Fibroblast of lung (primary cell): ENCODE results near the gene MOV10. TPM values are rescaled to one million over a fixed set of nuclear protein-coding genes. Genes with fewer than 3 reads are reported as not detected.
A peak's percentile ranks its signal among the peaks of the same experiment; 100 is the strongest.
"Not testable (repeated sequence)": the region's sequence is repeated elsewhere in the genome, so short reads cannot be mapped to it uniquely, and the experiment has no call there.

ENCODE experiments used
- DNase-seq, 2 donors: peaks; one replicate each; pipeline versions ENCODE4 v3.0.0 to v3.0.0-alpha.2; 2010; ENCODE audit warnings: low read depth in 2 of 2
- H2AFZ ChIP-seq: 2 replicates; pipeline ENCODE4 v1.5.1; 2012; ENCODE audit warnings: low read length, control low read depth, inconsistent platforms
- H3K27ac ChIP-seq: 2 replicates; pipeline ENCODE4 v1.5.1; 2011; ENCODE audit warnings: low read length, control low read depth; ENCODE audit not compliant: insufficient read depth
- H3K27me3 ChIP-seq: 2 replicates; pipeline ENCODE4 v1.5.1; 2011; ENCODE audit warnings: mild to moderate bottlenecking, low read length; ENCODE audit not compliant: control insufficient read depth, insufficient read depth
- H3K36me3 ChIP-seq: 2 replicates; pipeline ENCODE4 v1.5.1; 2011; ENCODE audit warnings: low read length; ENCODE audit not compliant: control insufficient read depth, insufficient read depth
- H3K4me1 ChIP-seq: 2 replicates; pipeline ENCODE4 v1.5.1; 2011; ENCODE audit warnings: low read length; ENCODE audit not compliant: control insufficient read depth, insufficient read depth; ENCODE audit errors: extremely low read depth
- H3K4me2 ChIP-seq: 2 replicates; pipeline ENCODE4 v1.5.1; 2011; ENCODE audit warnings: low read length, control low read depth; ENCODE audit not compliant: insufficient read depth; ENCODE audit errors: extremely low read depth
- H3K4me3 ChIP-seq, 4 experiments: fragments of 200-600 bp in 1 of 4; sonication (generic) in 1 of 4; replicated peaks in 1 of 4; 2 replicates each; pipeline ENCODE4 v1.5.1; 2011 to 2016; ENCODE audit warnings: low read length in 4 of 4, low read depth in 3 of 4, mild to moderate bottlenecking in 3 of 4, control low read depth in 2 of 4, inconsistent platforms in 1 of 4, mixed read lengths in 1 of 4; ENCODE audit not compliant: insufficient read depth in 1 of 4; ENCODE audit errors: control extremely low read depth in 1 of 4
- H3K79me2 ChIP-seq: 2 replicates; pipeline ENCODE4 v1.5.1; 2012; ENCODE audit warnings: mild to moderate bottlenecking, low read length, inconsistent platforms; ENCODE audit not compliant: control insufficient read depth, insufficient read depth
- H3K9ac ChIP-seq: 2 replicates; pipeline ENCODE4 v1.5.1; 2011; ENCODE audit warnings: mild to moderate bottlenecking, low read length, control low read depth; ENCODE audit not compliant: insufficient read depth
- H3K9me3 ChIP-seq: 2 replicates; pipeline ENCODE4 v1.5.1; 2012; ENCODE audit warnings: low read depth, low read length; ENCODE audit not compliant: control insufficient read depth, insufficient read depth
- H4K20me1 ChIP-seq: 2 replicates; pipeline ENCODE4 v1.5.1; 2011; ENCODE audit warnings: low read length; ENCODE audit not compliant: control insufficient read depth, insufficient read depth; ENCODE audit errors: extremely low read depth
- CTCF ChIP-seq, 2 donors: IDR thresholded peaks in 1 of 2; conservative IDR thresholded peaks in 1 of 2; 1 replicate in 1 of 2; 2 replicates in 1 of 2; pipeline ENCODE4 v1.5.1; 2011 to 2012; ENCODE audit warnings: low read length in 2 of 2, control low read depth in 1 of 2, inconsistent platforms in 1 of 2, low read depth in 1 of 2, mild to moderate bottlenecking in 1 of 2
- EZH2 ChIP-seq: IDR thresholded peaks from 2 replicates; pipeline ENCODE4 v1.5.1; 2012; ENCODE audit warnings: low read length, control low read depth, mild to moderate bottlenecking; ENCODE audit errors: missing control alignments
- polyA plus RNA-seq, 2 donors: library from polyadenylated mRNA; depleted of rRNA in 1 of 2; stranded (reverse) in 1 of 2; unstranded in 1 of 2; fragments of >200 nt; gene quantifications; 2 replicates each; pipeline ENCODE4 v1.2.1, GENCODE V29; 2011 to 2012; ENCODE audit warnings: missing spikeins in 1 of 2
- total RNA-seq: library from RNA; depleted of rRNA; stranded (reverse); fragments of >200 nt; gene quantifications from 2 replicates; pipeline ENCODE4 v1.2.1, GENCODE V29; 2014

The MOV10 gene
- total and polyA plus RNA-seq, 2 donors (not counting 1 experiment from before 2014, with no cell fraction given): 39.6 to 42.9 TPM

- DNase-seq: no peak
- no peak overlapping the region for H3K9ac ChIP-seq
- peak overlapping the region; percentile 40 for H3K4me2 ChIP-seq
- no peaks in the 10 kb centered on the region for H3K79me2 ChIP-seq
- no peak overlapping the region for H3K4me3 ChIP-seq
- no peak overlapping the region for H3K27ac ChIP-seq
- peaks cover 4% of the 10 kb centered on the region for H3K4me1 ChIP-seq
- no peak overlapping the region for H2AFZ ChIP-seq
- TF ChIP-seq CTCF (conservative IDR thresholded peaks at IDR 0.05 in 1 of 2, IDR thresholded peaks at IDR 0.05 in 1 of 2; ENCODE audit: low read depth in 1 of 2, low read length in 2 of 2): no peak
- TF ChIP-seq EZH2: no peak
- no peaks in the 10 kb centered on the region for H3K36me3 ChIP-seq
- no peaks in the 10 kb centered on the region for H3K9me3 ChIP-seq
- H3K27me3 ChIP-seq: peaks cover 3% of the 10 kb centered on the region
- no peaks in the 10 kb centered on the region for H4K20me1 ChIP-seq
Observed at GRCh38 chr1:112721966-112722524, 47.6 kb downstream of the MOV10 start.

GRCh38 chr1:112722601-112723510 lies 48.4 kb downstream of the MOV10 start:
- Histone ChIP-seq H3K4me3 (no peak overlapping the region), H3K36me3 (no peaks in the 10 kb centered on the region), H3K9ac (no peak overlapping the region), H3K4me1 (peaks cover 4% of the 10 kb centered on the region), H3K79me2 (no peaks in the 10 kb centered on the region), H3K4me2 (peak overlapping the region; percentile 40), H3K27ac (no peak overlapping the region), H2AFZ (peak overlapping the region; percentile 59), H3K9me3 (no peaks in the 10 kb centered on the region), H3K27me3 (peaks cover 3% of the 10 kb centered on the region), H4K20me1 (no peaks in the 10 kb centered on the region)
- peak; percentile 42 to 47 for DNase-seq
- no peak for TF ChIP-seq EZH2
- no peak for TF ChIP-seq CTCF (conservative IDR thresholded peaks at IDR 0.05 in 1 of 2, IDR thresholded peaks at IDR 0.05 in 1 of 2; ENCODE audit: low read depth in 1 of 2, low read length in 2 of 2)

- Histone ChIP-seq H3K27me3 (peaks cover 3% of the 10 kb centered on the region), H3K27ac (no peak overlapping the region), H4K20me1 (no peaks in the 10 kb centered on the region), H3K9ac (no peak overlapping the region), H3K4me2 (no peak overlapping the region), H3K4me1 (peaks cover 4% of the 10 kb centered on the region), H3K4me3 (no peak overlapping the region), H3K9me3 (no peaks in the 10 kb centered on the region), H2AFZ (peak overlapping the region; percentile 59), H3K79me2 (no peaks in the 10 kb centered on the region), H3K36me3 (no peaks in the 10 kb centered on the region)
- TF ChIP-seq EZH2 (no peak), CTCF (conservative IDR thresholded peaks at IDR 0.05 in 1 of 2, IDR thresholded peaks at IDR 0.05 in 1 of 2; ENCODE audit: low read depth in 1 of 2, low read length in 2 of 2) (no peak)
- no peak for DNase-seq
Observed at GRCh38 chr1:112723511-112723839, 49.0 kb downstream of the MOV10 start.

GRCh38 chr1:112724240-112724639 lies 49.8 kb downstream of the MOV10 start:
- H2AFZ ChIP-seq, DNase-seq: not testable (repeated sequence)

More at GRCh38 chr1:112724240-112724639, 49.8 kb downstream of the MOV10 start:
- not testable (repeated sequence) for H3K4me1 ChIP-seq, H4K20me1 ChIP-seq, H3K36me3 ChIP-seq, H3K27me3 ChIP-seq, H3K4me2 ChIP-seq, H3K9me3 ChIP-seq, H3K9ac ChIP-seq, H3K27ac ChIP-seq, H3K79me2 ChIP-seq, H3K4me3 ChIP-seq
